Ovary (tissue), 9 donors: ENCODE measurements around the gene DPYSL3. TPM values are rescaled to one million over a fixed set of nuclear protein-coding genes. Genes with fewer than 3 reads are reported as not detected.

ENCODE experiments used
- DNase-seq, 5 donors: peaks; one replicate each; pipeline ENCODE4 v3.0.0-alpha.2; 2019 to 2020
- H3K27ac ChIP-seq, 2 donors: fragments of 200-600 bp; one replicate each; pipeline versions ENCODE4 v1.5.1 to v1.8.0; 2019 to 2022
- H3K27me3 ChIP-seq: fragments of 200-600 bp; one replicate; pipeline ENCODE4 v1.8.0; 2022
- H3K36me3 ChIP-seq: fragments of 200-600 bp; sonication (generic); one replicate; pipeline ENCODE4 v1.5.1; 2019
- H3K4me1 ChIP-seq: one replicate; pipeline ENCODE4 v1.8.1; 2013; ENCODE audit warnings: mild to moderate bottlenecking, moderate library complexity; ENCODE audit not compliant: insufficient read depth
- H3K4me3 ChIP-seq: fragments of 200-600 bp; sonication (generic); one replicate; pipeline ENCODE4 v1.5.1; 2017
- H3K9me3 ChIP-seq, 2 donors: fragments of 200-600 bp in 1 of 2; sonication (generic) in 1 of 2; one replicate each; pipeline versions ENCODE4 v1.5.1 to v1.8.1; 2013 to 2019; ENCODE audit warnings: mild to moderate bottlenecking in 1 of 2, moderate library complexity in 1 of 2
- EP300 ChIP-seq: sonication (generic); formaldehyde crosslinking; IDR thresholded peaks from one replicate; pipeline ENCODE4 v1.6.1; 2017; ENCODE audit warnings: antibody characterized with exemption
- POLR2A ChIP-seq: fragments of 450-650 bp; IDR thresholded peaks from one replicate; pipeline ENCODE4 v1.6.1; 2017; ENCODE audit warnings: antibody characterized with exemption, mild to moderate bottlenecking, moderate library complexity
- WGBS, 3 donors: extraction: QIAGEN DNeasy Blood & Tissue Kit in 1 of 3; methylation state at CpG; one replicate each; pipeline versions ENCODE4 v1.1.5 to v1.1.7; 2013 to 2017; 5-methylcytosine and 5-hydroxymethylcytosine counted together
- intact Hi-C, 4 donors: fragments of 100-400 bp; cut with DNase I; formaldehyde crosslinking; loops; one replicate each; pipeline versions ENCODE4 v1.11.0 to v1.15.1; 2022 to 2023
- polyA plus RNA-seq, 2 donors: library from polyadenylated mRNA; stranded (reverse); fragments of 200-250 nt in 1 of 2; fragments of 350-450 nt in 1 of 2; fragmentation: Illumina TruSeq in 1 of 2; extraction: RNeasy Lipid Tissue Mini Kit (QIAGEN cat#74804) in 1 of 2; gene quantifications; one replicate each; pipeline ENCODE4 v1.2.3, GENCODE V29; 2013 to 2014
- total RNA-seq, 7 donors: library from RNA; depleted of rRNA in 2 of 7; stranded (reverse); fragments of >200 nt in 2 of 7; fragmentation: NEBNext Ultra II Directional in 3 of 7; extraction: Animal tissue kit (Norgen Biotek cat#: 25700) in 3 of 7; gene quantifications; one replicate each; pipeline versions ENCODE4 v1.1.0 to v1.2.4, GENCODE V29; 2016 to 2023
- TF ChIP-seq, protein P1 (sequence below), 3 donors: fragments of 450-650 bp in 2 of 3; fragments of 200-600 bp in 1 of 3; IDR thresholded peaks; one replicate each; pipeline versions ENCODE4 v1.5.1 to v1.8.0; 2016 to 2022; ENCODE audit warnings: antibody characterized with exemption in 3 of 3, mild to moderate bottlenecking in 1 of 3
- donor health status: DM: no; HTN: no; CAD: no; lungs with moderate emphysema.
- donor health status: DM: no; HTN: no; CAD: no.
- donor health status: Bipolar disorder and iron deficiency.
- donor health status: DM: yes; HTN: yes; CAD: no.
- donor health status: DM: no; HTN: no; CAD: no.
- donor health status: DM: yes; HTN: yes; CAD: no.

Gene DPYSL3
- total and polyA plus RNA-seq, 9 donors: 77.9 to 606 (median 158) TPM

DNA sequence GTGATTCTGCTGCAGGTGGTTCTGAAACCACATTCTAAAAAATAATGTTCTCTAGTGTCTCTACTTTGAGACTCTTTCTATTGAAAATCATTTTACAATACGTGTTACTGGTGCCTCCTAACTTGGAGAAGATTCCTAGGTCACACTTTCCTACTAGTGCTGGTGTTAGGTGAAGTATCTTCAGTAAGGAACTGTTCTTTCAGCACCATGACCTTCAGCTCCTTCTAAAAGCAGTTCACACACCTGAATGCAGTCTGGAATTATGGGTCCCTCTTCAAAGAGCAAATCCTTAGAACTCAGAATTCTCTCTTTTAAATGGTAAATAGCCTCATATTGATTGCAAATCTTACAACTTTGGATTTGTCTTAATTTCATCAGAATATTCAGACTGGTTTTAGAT lies 10.6 kb upstream of the DPYSL3 start:
- no peak for DNase-seq
- H3K4me1 ChIP-seq: no peaks in the 10 kb centered on the region
- H3K27ac ChIP-seq: no peak overlapping the region
- WGBS, 3 donors: 49 to 61% (median 53%) methylated on average over 1 of the region's 1 CpG
- H3K27me3 ChIP-seq: no peaks in the 10 kb centered on the region
- no peak for TF ChIP-seq EP300
- TF ChIP-seq, protein P1, sequence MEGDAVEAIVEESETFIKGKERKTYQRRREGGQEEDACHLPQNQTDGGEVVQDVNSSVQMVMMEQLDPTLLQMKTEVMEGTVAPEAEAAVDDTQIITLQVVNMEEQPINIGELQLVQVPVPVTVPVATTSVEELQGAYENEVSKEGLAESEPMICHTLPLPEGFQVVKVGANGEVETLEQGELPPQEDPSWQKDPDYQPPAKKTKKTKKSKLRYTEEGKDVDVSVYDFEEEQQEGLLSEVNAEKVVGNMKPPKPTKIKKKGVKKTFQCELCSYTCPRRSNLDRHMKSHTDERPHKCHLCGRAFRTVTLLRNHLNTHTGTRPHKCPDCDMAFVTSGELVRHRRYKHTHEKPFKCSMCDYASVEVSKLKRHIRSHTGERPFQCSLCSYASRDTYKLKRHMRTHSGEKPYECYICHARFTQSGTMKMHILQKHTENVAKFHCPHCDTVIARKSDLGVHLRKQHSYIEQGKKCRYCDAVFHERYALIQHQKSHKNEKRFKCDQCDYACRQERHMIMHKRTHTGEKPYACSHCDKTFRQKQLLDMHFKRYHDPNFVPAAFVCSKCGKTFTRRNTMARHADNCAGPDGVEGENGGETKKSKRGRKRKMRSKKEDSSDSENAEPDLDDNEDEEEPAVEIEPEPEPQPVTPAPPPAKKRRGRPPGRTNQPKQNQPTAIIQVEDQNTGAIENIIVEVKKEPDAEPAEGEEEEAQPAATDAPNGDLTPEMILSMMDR (IDR thresholded peaks at IDR 0.05): no peak
- no peak for TF ChIP-seq POLR2A
- no peak overlapping the region for H3K4me3 ChIP-seq
- intact Hi-C loops: no loop called here
- no peaks in the 10 kb centered on the region for H3K36me3 ChIP-seq
- H3K9me3 ChIP-seq: no peaks in the 10 kb centered on the region

DNA sequence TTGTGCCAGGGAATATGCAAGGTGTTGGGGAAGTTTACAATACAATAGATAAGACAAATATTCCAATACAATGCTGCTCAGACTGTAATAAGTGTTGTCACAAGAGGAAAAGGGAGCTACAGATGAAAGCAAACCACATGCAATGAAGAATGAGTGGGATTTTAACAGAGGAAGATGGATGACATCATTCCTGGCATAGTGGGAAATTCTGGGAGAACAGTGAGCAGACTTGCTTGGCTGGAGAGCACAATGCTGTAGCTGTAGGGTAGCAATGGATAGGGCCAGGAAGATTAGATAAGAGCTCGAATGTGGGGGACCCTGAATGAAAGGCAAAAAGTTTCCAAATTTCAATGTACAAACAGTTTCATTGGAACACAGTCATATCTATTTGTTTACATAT lies 9.5 kb upstream of the DPYSL3 start:
- Histone ChIP-seq H3K4me1 (no peaks in the 10 kb centered on the region), H3K27ac (no peak overlapping the region), H3K36me3 (no peaks in the 10 kb centered on the region), H3K9me3 (no peaks in the 10 kb centered on the region), H3K27me3 (no peaks in the 10 kb centered on the region), H3K4me3 (no peak overlapping the region)
- DNase-seq: no peak
- intact Hi-C loops: no loop called here
- WGBS, 3 donors: 16 to 32% (median 22%) methylated on average over 1 of the region's 1 CpG
- no peak for TF ChIP-seq POLR2A
- TF ChIP-seq EP300: no peak
- TF ChIP-seq, protein P1 (IDR thresholded peaks at IDR 0.05): no peak

DNA sequence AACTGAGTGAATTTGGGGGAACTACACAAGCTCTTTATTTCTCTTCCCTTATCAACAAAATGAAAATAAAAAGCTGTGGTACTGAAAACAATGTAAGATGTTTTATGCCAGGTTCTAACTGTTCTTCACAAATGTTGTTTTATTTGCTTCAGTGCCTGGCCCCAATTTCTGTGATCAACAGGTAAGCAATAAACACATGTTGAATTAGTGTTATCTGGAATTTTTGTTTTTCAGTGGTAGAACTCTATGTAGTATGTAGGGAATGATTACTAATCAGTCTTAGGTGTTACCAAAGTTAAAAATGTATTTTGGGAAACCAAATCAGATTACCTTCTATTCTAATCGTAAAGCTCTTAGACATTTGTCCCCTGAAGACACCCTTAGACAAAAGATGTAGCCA lies 7.5 kb upstream of the DPYSL3 start:
- Histone ChIP-seq H3K36me3 (no peaks in the 10 kb centered on the region), H3K4me3 (no peak overlapping the region), H3K4me1 (no peaks in the 10 kb centered on the region), H3K27ac (no peak overlapping the region), H3K9me3 (no peaks in the 10 kb centered on the region), H3K27me3 (no peaks in the 10 kb centered on the region)
- TF ChIP-seq EP300: no peak
- TF ChIP-seq, protein P1 (IDR thresholded peaks at IDR 0.05): no peak
- no peak for TF ChIP-seq POLR2A
- 79 to 97% (median 82%) methylated on average over 1 of the region's 1 CpG for WGBS, 3 donors
- DNase-seq: no peak
- intact Hi-C loops: no loop called here

DNA sequence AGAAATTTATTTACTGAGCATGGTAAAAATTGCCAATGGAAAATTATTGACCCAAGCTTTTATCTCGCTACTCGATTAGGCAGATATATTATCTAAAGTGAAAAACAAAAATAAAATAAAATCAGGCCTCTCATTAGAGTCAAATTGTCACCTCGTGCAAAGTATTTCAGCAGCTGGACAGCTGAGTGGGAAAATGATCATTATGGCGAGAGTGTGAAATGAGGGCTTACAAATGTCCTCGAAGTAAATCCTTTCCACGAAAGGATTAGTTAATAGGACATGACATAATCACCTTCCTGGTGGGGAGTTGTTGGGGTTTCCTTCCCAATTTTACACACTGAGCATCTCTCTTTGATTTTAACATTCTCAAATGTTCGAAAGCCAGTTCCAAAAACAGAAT lies 5.4 kb upstream of the DPYSL3 start:
- Histone ChIP-seq H3K4me3 (no peak overlapping the region), H3K27me3 (no peaks in the 10 kb centered on the region), H3K9me3 (no peaks in the 10 kb centered on the region), H3K4me1 (no peaks in the 10 kb centered on the region), H3K36me3 (no peaks in the 10 kb centered on the region), H3K27ac (no peak overlapping the region)
- no peak for DNase-seq
- intact Hi-C loops: no loop called here
- no peak for TF ChIP-seq POLR2A
- WGBS, 3 donors: 73 to 81% (median 79%) methylated on average over 7 of the region's 7 CpGs

DNA sequence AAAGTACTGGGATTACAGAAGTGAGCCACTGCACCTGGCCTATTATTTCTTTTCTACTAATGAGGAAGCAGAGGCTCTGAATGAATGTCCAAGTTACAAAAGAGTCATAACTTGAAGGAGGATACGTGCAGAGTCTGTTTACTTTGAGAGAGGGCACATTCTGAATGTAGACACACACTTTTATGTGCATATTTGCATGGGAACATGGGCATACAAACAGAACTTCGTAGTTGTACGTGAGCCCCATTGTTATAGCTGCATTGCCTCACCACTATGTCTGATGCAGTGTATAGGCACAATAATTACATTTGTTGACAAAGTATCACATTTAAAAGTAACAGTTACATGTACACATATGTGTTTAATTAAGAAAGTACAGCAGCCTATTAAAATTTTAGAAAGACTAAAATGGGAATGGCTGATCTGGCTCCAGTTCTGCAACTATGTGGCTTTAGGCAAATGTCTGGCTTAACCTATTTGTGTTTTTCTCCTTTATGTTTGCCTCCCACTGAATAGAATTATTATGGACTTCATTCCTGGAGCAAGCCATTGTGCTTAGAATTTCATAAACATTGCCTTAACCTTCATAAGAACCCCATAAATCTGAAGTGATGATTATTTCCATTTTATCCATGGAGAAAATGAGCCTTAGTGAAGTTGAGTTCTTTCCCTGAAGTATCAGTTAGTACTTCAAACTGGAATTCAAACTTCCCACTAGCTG lies 3.0 kb upstream of the DPYSL3 start:
- Histone ChIP-seq H3K9me3 (no peaks in the 10 kb centered on the region), H3K36me3 (no peaks in the 10 kb centered on the region), H3K27me3 (no peaks in the 10 kb centered on the region), H3K27ac (no peak overlapping the region), H3K4me3 (no peak overlapping the region), H3K4me1 (no peaks in the 10 kb centered on the region)
- 90 to 94% (median 91%) methylated on average over 3 of the region's 3 CpGs for WGBS, 3 donors
- TF ChIP-seq, protein P1 (IDR thresholded peaks at IDR 0.05): no peak
- TF ChIP-seq EP300: no peak
- DNase-seq: no peak
- intact Hi-C loops: no loop called here
